Naive thymus-derived CD4-positive, alpha-beta T cell (primary cell): ENCODE measurements around the gene NR2F6. TPM values are rescaled to one million over a fixed set of nuclear protein-coding genes. Genes with fewer than 3 reads are reported as not detected.
"Not testable (repeated sequence)": the region's sequence is repeated elsewhere in the genome, so short reads cannot be mapped to it uniquely, and the experiment has no call there.

ENCODE experiments used
- ATAC-seq: fragments of 150-1000 bp; cut with Tn5 transposase; 2 replicates; pipeline ENCODE4 v1.10.0; 2021; ENCODE audit warnings: mild to moderate bottlenecking, moderate library complexity
- CTCF ChIA-PET: fragments of 350-600 bp; sonication (Branson Sonifier 250); formaldehyde crosslinking; loops from one replicate; lab custom pipeline; 2021; ENCODE audit warnings: antibody characterized with exemption; lab: Charles Lee
- POLR2A ChIA-PET: fragments of 350-600 bp; sonication (Branson Sonifier 250); formaldehyde crosslinking; loops from one replicate; lab custom pipeline; 2021; ENCODE audit warnings: antibody characterized with exemption, inconsistent platforms; lab: Charles Lee
- DNase-seq, 9 donors: peaks; one replicate each; pipeline versions ENCODE4 v3.0.0 to v3.0.0-alpha.2; 2020 to 2022; ENCODE audit warnings: mixed read lengths in 1 of 9
- H3K27ac ChIP-seq: one replicate; pipeline ENCODE4 v1.7.0; 2013; ENCODE audit warnings: mild to moderate bottlenecking, low read depth, low read length, moderate library complexity
- H3K27me3 ChIP-seq, 2 donors: one replicate each; pipeline ENCODE4 v1.7.0; 2013; ENCODE audit warnings: low read length in 2 of 2, mild to moderate bottlenecking in 2 of 2, moderate library complexity in 2 of 2; ENCODE audit not compliant: control insufficient read depth in 2 of 2, insufficient read depth in 2 of 2
- H3K36me3 ChIP-seq, 3 experiments: 1 replicate in 2 of 3; 2 replicates in 1 of 3; pipeline ENCODE4 v1.7.0; 2013; ENCODE audit warnings: low read length in 3 of 3, mild to moderate bottlenecking in 3 of 3, moderate library complexity in 1 of 3; ENCODE audit not compliant: insufficient read depth in 3 of 3, control insufficient read depth in 2 of 3
- H3K4me1 ChIP-seq, 2 donors: one replicate each; pipeline ENCODE4 v1.7.0; 2013; ENCODE audit warnings: low read length in 2 of 2, mild to moderate bottlenecking in 2 of 2, moderate library complexity in 1 of 2; ENCODE audit not compliant: control insufficient read depth in 2 of 2, insufficient read depth in 2 of 2
- H3K4me3 ChIP-seq: 2 replicates; pipeline ENCODE4 v1.7.0; 2013; ENCODE audit warnings: mild to moderate bottlenecking, low read length
- H3K9me3 ChIP-seq, 3 experiments: 1 replicate in 2 of 3; 2 replicates in 1 of 3; pipeline ENCODE4 v1.7.0; 2013; ENCODE audit warnings: low read length in 3 of 3; ENCODE audit not compliant: control insufficient read depth in 2 of 3
- H3K27ac Mint-ChIP-seq, 9 donors: one replicate each; pipeline ENCODE4 v1.8.0; 2020 to 2022; ENCODE audit warnings: mixed read lengths in 9 of 9, mild to moderate bottlenecking in 8 of 9, moderate library complexity in 5 of 9, inconsistent platforms in 2 of 9
- H3K27me3 Mint-ChIP-seq, 5 donors: one replicate each; pipeline ENCODE4 v1.8.0; 2021 to 2022; ENCODE audit warnings: mixed read lengths in 5 of 5, mild to moderate bottlenecking in 1 of 5
- H3K36me3 Mint-ChIP-seq, 5 donors: one replicate each; pipeline ENCODE4 v1.8.0; 2020 to 2022; ENCODE audit warnings: mixed read lengths in 5 of 5, mild to moderate bottlenecking in 3 of 5, inconsistent platforms in 1 of 5
- H3K4me1 Mint-ChIP-seq, 7 donors: one replicate each; pipeline ENCODE4 v1.8.0; 2020 to 2022; ENCODE audit warnings: mixed read lengths in 7 of 7, mild to moderate bottlenecking in 3 of 7, inconsistent platforms in 1 of 7
- H3K4me3 Mint-ChIP-seq, 10 donors: one replicate each; pipeline ENCODE4 v1.8.0; 2020 to 2022; ENCODE audit warnings: mild to moderate bottlenecking in 10 of 10, mixed read lengths in 10 of 10, moderate library complexity in 6 of 10, inconsistent platforms in 2 of 10
- H3K9me3 Mint-ChIP-seq, 11 donors: one replicate each; pipeline ENCODE4 v1.8.0; 2020 to 2022; ENCODE audit warnings: mixed read lengths in 11 of 11, mild to moderate bottlenecking in 4 of 11, inconsistent platforms in 1 of 11, moderate library complexity in 1 of 11
- intact Hi-C, 2 donors: fragments of 100-400 bp; cut with micrococcal nuclease; formaldehyde crosslinking; loops; one replicate each; pipeline ENCODE4 v1.15.1; 2023
- polyA plus RNA-seq, 2 donors: library from polyadenylated mRNA; unstranded; fragments of 300-500 nt; fragmentation: Illumina TruSeq; gene quantifications; one replicate each; pipeline ENCODE4 v1.2.3, GENCODE V29; 2021
- total RNA-seq, 6 experiments: library from RNA in 5 of 6; stranded (reverse) in 5 of 6; gene quantifications; 1 replicate in 5 of 6; 2 replicates in 1 of 6; pipeline ENCODE4 v1.2.3 and lab custom pipeline; 2021 to 2026

NR2F6 gene
- total and polyA plus RNA-seq, 7 experiments from 2014 or later, result 1.4 to 7.8 (median 2.7) TPM

DNA sequence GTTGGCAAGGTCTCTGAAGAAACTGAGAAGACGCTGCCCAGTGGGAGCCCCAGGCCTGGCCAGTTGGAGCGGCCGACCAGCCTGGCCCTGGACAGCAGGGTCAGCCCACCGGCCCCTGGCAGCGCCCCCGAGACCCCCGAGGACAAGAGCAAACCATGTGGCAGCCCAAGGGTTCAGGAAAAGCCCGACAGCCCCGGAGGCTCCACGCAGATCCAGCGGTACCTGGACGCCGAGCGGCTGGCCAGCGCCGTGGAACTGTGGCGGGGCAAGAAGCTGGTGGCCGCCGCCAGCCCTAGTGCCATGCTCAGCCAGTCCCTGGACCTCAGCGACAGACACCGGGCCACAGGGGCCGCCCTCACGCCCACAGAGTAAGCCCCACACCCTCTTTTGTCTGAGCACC, 50.6 kb downstream of the NR2F6 start:
- ATAC-seq (no peak), DNase-seq (no peak)
- Mint-ChIP-seq H3K27me3 (no peaks in the 10 kb centered on the region), H3K4me3 (no peak overlapping the region), H3K9me3 (peaks cover 0 to 2% (median 0%) of the 10 kb centered on the region in 11 donors), H3K36me3 (peaks cover 4 to 46% (median 27%) of the 10 kb centered on the region in 5 donors), H3K4me1 (peaks cover 0 to 7% (median 0%) of the 10 kb centered on the region in 7 donors), H3K27ac (peak overlapping the region in 2 of 9 donors; percentile 24 to 28)
- intact Hi-C loops, result no loop called here
- H3K36me3 ChIP-seq, result peaks cover 15 to 83% (median 33%) of the 10 kb centered on the region in 3 experiments
- H3K9me3 ChIP-seq, result no peaks in the 10 kb centered on the region
- H3K4me3 ChIP-seq, result no peak overlapping the region
- no peak overlapping the region for H3K27ac ChIP-seq
- H3K4me1 ChIP-seq, result no peaks in the 10 kb centered on the region
- ChIA-PET CTCF (interaction anchor here (0.8 kb wide), 1 partner anchor 87 kb away, joined by 3 read pairs; no protein-coding TSS in a partner anchor), POLR2A (no interaction called here)
- no peaks in the 10 kb centered on the region for H3K27me3 ChIP-seq

DNA sequence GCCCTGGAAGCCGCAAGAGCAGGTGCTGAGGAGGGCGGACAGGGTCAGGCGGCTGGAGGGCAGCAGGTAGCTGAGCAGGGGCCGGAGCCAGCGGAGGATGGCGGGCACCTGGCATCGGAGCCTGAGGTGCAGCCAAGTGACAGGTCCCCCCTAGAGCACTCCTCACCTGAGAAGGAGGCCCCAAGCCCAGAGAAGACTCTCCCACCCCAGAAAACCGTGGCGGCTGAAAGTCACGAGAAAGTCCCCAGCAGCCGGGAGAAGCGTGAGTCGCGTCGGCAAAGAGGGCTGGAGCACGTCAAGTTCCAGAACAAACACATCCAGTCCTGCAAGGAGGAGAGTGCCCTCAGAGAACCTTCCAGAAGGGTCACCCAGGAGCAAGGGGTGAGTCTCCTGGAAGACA, 51.1 kb downstream of the NR2F6 start:
- peaks cover 0 to 7% (median 0%) of the 10 kb centered on the region in 7 donors for H3K4me1 Mint-ChIP-seq
- ATAC-seq (no peak), DNase-seq (no peak)
- peaks cover 4 to 47% (median 25%) of the 10 kb centered on the region in 5 donors for H3K36me3 Mint-ChIP-seq
- H3K4me1 ChIP-seq, result no peaks in the 10 kb centered on the region
- ChIA-PET CTCF (no interaction called here), POLR2A (interaction anchor here (0.9 kb wide), 1 partner anchor 118 kb away, joined by 3 read pairs; no protein-coding TSS in a partner anchor)
- peak overlapping the region in 2 of 9 donors; percentile 24 to 67 for H3K27ac Mint-ChIP-seq
- intact Hi-C loops, result no loop called here
- H3K27ac ChIP-seq, result no peak overlapping the region
- no peak overlapping the region for H3K4me3 Mint-ChIP-seq
- no peak overlapping the region for H3K4me3 ChIP-seq
- peaks cover 0 to 2% (median 0%) of the 10 kb centered on the region in 11 donors for H3K9me3 Mint-ChIP-seq
- H3K9me3 ChIP-seq, result no peaks in the 10 kb centered on the region
- H3K27me3 Mint-ChIP-seq, result no peaks in the 10 kb centered on the region
- no peaks in the 10 kb centered on the region for H3K27me3 ChIP-seq
- peaks cover 15 to 87% (median 32%) of the 10 kb centered on the region in 3 experiments for H3K36me3 ChIP-seq

- Histone ChIP-seq H3K27me3 (no peaks in the 10 kb centered on the region), H3K4me1 (no peaks in the 10 kb centered on the region), H3K27ac (no peak overlapping the region), H3K36me3 (peaks cover 15 to 91% (median 34%) of the 10 kb centered on the region in 3 experiments), H3K9me3 (no peaks in the 10 kb centered on the region), H3K4me3 (no peak overlapping the region)
- H3K27me3 Mint-ChIP-seq, result no peaks in the 10 kb centered on the region
- peaks cover 4 to 43% (median 19%) of the 10 kb centered on the region in 5 donors for H3K36me3 Mint-ChIP-seq
- intact Hi-C loops, result no loop called here
- ATAC-seq, result no peak
- H3K4me1 Mint-ChIP-seq, result peaks cover 0 to 7% (median 0%) of the 10 kb centered on the region in 7 donors
- DNase-seq, result no peak
- no peak overlapping the region for H3K4me3 Mint-ChIP-seq
- ChIA-PET POLR2A (interaction anchor here (1.5 kb wide), 1 partner anchor 22 kb away, joined by 3 read pairs; the partner anchor contains the start of gene USE1), CTCF (interaction anchor here (1.1 to 1.3 kb wide), 2 partner anchors 8 to 11 kb away, joined by 3 read pairs; no protein-coding TSS in a partner anchor)
- H3K9me3 Mint-ChIP-seq, result no peaks in the 10 kb centered on the region
- H3K27ac Mint-ChIP-seq, result no peak overlapping the region
These were observed 53.0 kb downstream of the NR2F6 start for GRCh38 chr19:17192751-17193150.

GRCh38 chr19:17191736-17192135, 54.0 kb downstream of the NR2F6 start:
- DNase-seq, H3K9me3 ChIP-seq, H3K27ac ChIP-seq, H3K4me3 Mint-ChIP-seq, H3K9me3 Mint-ChIP-seq, H3K4me1 ChIP-seq, H3K27ac Mint-ChIP-seq, ATAC-seq, intact Hi-C loops, H3K4me1 Mint-ChIP-seq, H3K27me3 ChIP-seq, H3K4me3 ChIP-seq, H3K27me3 Mint-ChIP-seq: not testable (repeated sequence)
- POLR2A ChIA-PET, result interaction anchor here (1.5 kb wide), 1 partner anchor 23 kb away, joined by 3 read pairs; the partner anchor contains the start of gene USE1
- CTCF ChIA-PET, result interaction anchor here (1.3 kb wide), 1 partner anchor 12 kb away, joined by 3 read pairs; no protein-coding TSS in a partner anchor
- H3K36me3 ChIP-seq, result peaks cover 15 to 93% (median 34%) of the 10 kb centered on the region in 3 experiments
- H3K36me3 Mint-ChIP-seq, result peaks cover 4 to 40% (median 13%) of the 10 kb centered on the region in 5 donors

- intact Hi-C loops, result loop anchor here in 1 of 2 donors (2.0 kb wide), 1 partner anchor 111 kb away; the partner anchor contains the start of genes HAUS8 and MYO9B
- ATAC-seq (no peak), DNase-seq (no peak)
- ChIA-PET CTCF (interaction anchor here (1.6 kb wide), 1 partner anchor 21 kb away, joined by 5 read pairs; no protein-coding TSS in a partner anchor), POLR2A (interaction anchor here (0.6 to 4.2 kb wide), 4 partner anchors 50 to 948 kb away, joined by 3 to 33 read pairs (median 9); partner anchors contain the start of genes HAUS8 and MYO9B)
- Mint-ChIP-seq H3K9me3 (peaks cover 0 to 4% (median 0%) of the 10 kb centered on the region in 11 donors), H3K27me3 (no peaks in the 10 kb centered on the region), H3K27ac (peak overlapping the region in 4 of 9 donors; percentile 33 to 99 (median 76)), H3K36me3 (peaks cover 0 to 38% (median 4%) of the 10 kb centered on the region in 5 donors), H3K4me1 (peaks cover 16 to 29% (median 20%) of the 10 kb centered on the region in 7 donors), H3K4me3 (peak overlapping the region in 3 of 10 donors; percentile 12 to 89 (median 21))
- Histone ChIP-seq H3K27ac (no peak overlapping the region), H3K27me3 (no peaks in the 10 kb centered on the region), H3K4me1 (peaks cover 13 to 16% of the 10 kb centered on the region in 2 donors), H3K36me3 (peaks cover 0 to 58% (median 4%) of the 10 kb centered on the region in 3 experiments), H3K4me3 (no peak overlapping the region), H3K9me3 (no peaks in the 10 kb centered on the region)
These were observed 60.1 kb downstream of the NR2F6 start for GRCh38 chr19:17185590-17185989.

DNA sequence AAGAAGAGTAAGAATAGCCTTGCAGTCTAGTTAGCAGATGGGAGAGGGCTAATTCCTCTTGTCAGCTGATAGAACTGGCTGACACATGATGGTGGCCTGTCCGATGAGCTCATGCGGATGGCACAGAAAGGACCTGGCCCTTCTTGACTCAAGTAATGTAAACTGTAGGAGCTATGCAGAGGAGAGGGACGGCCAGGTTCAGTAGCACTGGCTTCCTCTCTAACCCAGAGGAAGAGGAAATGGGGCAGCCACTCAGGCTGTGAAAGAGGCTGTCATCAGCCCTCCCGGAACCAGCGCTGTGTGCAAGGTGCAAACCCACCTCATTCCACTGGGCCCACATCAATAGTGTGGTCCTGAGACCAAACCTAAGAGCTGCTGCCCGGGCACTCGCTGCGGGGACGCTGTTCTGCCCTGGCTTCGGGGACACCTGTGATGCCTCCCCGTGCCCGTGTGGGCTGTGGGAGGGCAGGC, 61.3 kb downstream of the NR2F6 start:
- peak overlapping the region; percentile 82 to 94 (median 89) for H3K4me3 Mint-ChIP-seq
- H3K4me1 ChIP-seq, result peaks cover 13 to 16% of the 10 kb centered on the region in 2 donors
- CTCF ChIA-PET, result interaction anchor here (0.6 to 1.7 kb wide), 15 partner anchors 9 to 1214 kb away, joined by 3 to 8 read pairs (median 3); partner anchors contain the start of gene USE1
- intact Hi-C loops, result loop anchor here (1.0 to 5.0 kb wide), 6 partner anchors 21 to 117 kb away; partner anchors contain the start of genes HAUS8 (in 1 of the 2) and MYO9B (in 1 of the 2)
- H3K36me3 ChIP-seq, result peaks cover 0 to 49% (median under 1%) of the 10 kb centered on the region in 3 experiments
- no peaks in the 10 kb centered on the region for H3K27me3 ChIP-seq
- peak; percentile 80 for ATAC-seq
- peak overlapping the region; percentile 68 for H3K27ac ChIP-seq
- peaks cover 16 to 29% (median 20%) of the 10 kb centered on the region in 7 donors for H3K4me1 Mint-ChIP-seq
- peaks cover 0 to 4% (median 0%) of the 10 kb centered on the region in 11 donors for H3K9me3 Mint-ChIP-seq
- POLR2A ChIA-PET, result interaction anchor here (0.6 to 4.2 kb wide), 12 partner anchors 14 to 904 kb away, joined by 3 to 33 read pairs (median 6); partner anchors contain the start of genes HAUS8, MYO9B, OCEL1 and USE1
- no peaks in the 10 kb centered on the region for H3K27me3 Mint-ChIP-seq
- peaks cover 0 to 38% (median 4%) of the 10 kb centered on the region in 5 donors for H3K36me3 Mint-ChIP-seq
- H3K9me3 ChIP-seq, result no peaks in the 10 kb centered on the region
- peak overlapping the region; percentile 85 to 99 (median 96) for H3K27ac Mint-ChIP-seq
- DNase-seq, result peak in 6 of 9 donors; percentile 32 to 59 (median 51)
- peak overlapping the region; percentile 75 for H3K4me3 ChIP-seq
